GM18508 (cell line): ENCODE measurements around the gene TLNRD1.

Experiments used
- ATAC-seq: cut with Tn5 transposase; IDR thresholded peaks from one replicate; pipeline ENCODE4 v1.9.1; 2021; ENCODE audit warnings: moderate number of reproducible peaks; ENCODE audit not compliant: insufficient read depth, unreplicated experiment

TLNRD1 gene

GRCh38 chr15:81050805-81051204 lies 50.1 kb downstream of the TLNRD1 start:
- ATAC-seq, result no peak

GRCh38 chr15:81052046-81052445 lies 51.3 kb downstream of the TLNRD1 start:
- no peak for ATAC-seq

GRCh38 chr15:81053621-81054020 lies 52.9 kb downstream of the TLNRD1 start:
- ATAC-seq, result no peak

- no peak for ATAC-seq
Measured at GRCh38 chr15:81054236-81054635, 53.5 kb downstream of the TLNRD1 start.
